Fibroblast of skin of abdomen (primary cell): ENCODE data around the gene CDC42.
A peak's percentile ranks its signal among the peaks of the same experiment; 100 is the strongest.

Source experiments
- DNase-seq: peaks from one replicate; pipeline ENCODE4 v3.0.0-alpha.2; 2013

CDC42 gene

DNA sequence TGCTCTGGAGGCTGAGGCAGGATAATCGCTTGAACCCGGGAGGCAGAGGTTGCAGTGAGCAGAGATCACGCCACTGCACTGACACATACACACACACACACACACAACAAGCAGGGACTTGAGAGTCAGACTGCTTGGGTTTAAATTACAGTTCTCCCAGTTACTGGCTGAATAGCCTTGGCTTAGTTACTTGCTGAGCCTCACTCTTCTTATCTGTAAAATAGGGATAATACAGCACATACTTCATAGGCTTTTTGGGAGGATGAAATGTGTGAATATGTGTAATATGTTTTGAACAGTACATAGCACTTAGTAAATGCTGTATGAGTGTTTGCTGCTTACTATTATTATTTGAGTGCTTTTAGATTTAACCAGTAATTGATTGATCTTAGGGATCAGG lies 23.8 kb downstream of the CDC42 start:
- DNase-seq: no peak

DNA sequence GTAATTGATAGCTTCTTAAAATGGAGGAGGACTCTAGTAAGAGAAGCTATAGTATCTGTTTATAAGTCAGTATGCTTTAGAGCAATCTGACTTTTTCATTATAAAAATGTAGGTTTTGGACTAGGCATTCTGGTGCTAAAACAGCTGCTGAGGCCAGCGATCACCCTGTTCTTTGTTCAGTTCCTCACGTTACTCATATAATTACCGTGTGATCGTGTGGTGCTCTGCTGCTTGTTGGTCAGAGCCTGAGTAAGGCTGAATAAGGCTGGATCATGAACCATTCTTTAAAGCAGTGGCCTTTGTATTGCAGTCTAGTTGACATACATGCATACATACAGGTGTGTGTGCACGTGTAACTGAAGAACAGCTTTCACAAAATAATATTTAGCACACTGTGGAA lies 25.2 kb downstream of the CDC42 start:
- DNase-seq: no peak

DNA sequence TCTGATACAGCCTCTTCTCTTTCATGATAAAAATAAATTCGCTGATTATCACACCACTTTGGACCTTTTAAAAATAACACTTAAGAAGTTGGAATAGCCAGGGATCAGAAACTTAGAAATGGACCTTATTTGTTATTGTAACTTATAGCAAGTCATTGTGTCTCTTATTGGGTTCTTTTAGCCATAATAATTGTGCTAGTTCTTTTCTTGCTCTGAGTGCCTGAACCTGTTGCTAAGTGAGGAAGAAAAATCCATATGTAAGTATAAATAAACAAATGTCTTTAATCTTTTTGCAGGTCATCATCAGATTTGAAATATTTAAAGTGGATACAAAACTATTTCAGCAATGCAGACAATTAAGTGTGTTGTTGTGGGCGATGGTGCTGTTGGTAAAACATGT lies 25.6 kb downstream of the CDC42 start:
- DNase-seq: no peak

DNA sequence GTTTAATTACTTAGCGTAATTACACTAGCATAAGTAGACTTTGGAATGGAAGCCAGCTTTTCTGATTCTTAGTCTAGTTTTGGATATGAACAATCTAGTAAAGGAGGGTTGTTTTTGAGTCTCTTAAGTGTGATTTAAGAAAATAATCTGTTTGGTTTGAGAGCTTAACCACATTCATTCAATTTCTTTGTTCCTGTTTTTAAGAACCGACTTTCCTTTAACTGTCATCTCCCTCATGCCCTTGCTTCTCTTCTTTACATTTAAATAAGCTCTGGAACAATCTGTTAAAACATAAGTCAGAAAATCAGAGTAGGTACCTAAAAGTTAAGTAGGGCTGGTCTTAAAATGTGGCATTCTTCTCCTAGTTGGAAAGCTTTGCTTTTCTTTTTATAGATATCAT lies 27.7 kb downstream of the CDC42 start:
- no peak for DNase-seq

DNA sequence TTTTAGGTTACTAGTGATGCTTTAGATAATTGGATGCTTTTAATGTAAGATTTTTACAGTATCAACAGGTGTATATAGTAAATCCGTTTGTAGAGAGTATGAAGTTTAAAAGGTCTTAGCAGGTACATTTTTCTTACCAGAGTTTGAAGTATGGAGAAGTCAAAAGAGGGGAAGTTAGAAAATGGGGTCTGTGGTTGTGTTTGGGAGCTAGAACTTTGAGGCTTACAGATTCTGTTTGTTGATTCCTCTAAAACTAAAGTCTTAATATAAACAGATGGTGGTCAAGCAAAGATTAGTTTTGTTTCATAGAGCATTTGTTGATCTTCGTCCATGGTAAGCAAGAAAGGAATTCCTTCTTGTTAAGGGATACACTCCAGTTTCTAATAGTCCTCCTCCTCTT lies 35.8 kb downstream of the CDC42 start:
- DNase-seq: no peak

DNA sequence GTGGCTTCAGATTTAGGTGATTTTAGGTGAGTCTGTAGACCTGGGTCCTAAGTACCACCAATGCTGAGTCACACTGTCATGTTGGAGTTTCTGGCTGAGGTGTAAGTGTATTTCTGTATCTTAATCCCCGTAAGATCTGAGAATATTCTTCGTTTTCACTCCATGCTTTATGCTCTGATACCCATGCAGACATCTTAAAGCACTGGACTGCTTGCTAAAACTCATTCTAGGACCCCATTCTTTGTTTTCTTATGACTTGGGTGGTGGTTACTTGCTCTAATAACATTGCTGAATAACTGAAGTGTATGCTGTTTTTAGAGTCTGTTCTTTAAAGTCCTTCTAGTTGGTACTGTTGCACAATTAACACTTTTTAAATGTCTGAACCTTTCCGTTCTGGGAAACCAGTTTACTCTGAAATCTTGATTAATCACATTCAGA lies 36.6 kb downstream of the CDC42 start:
- DNase-seq: no peak

DNA sequence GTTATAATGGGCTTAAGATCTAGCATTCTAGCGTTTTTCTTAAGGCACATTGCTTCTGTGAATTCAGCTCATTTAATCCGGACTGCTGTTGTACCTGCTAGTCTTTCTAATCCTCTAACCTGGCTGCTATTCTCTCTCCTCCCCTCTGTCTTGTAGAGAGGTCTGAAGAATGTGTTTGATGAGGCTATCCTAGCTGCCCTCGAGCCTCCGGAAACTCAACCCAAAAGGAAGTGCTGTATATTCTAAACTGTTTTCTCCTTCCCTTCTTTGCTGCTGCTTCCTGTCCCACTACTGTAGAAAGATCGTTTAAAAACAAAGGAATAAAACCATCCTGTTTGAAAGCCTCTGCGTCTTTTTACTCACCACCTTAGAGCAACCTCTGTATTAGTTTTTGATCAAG lies 37.3 kb downstream of the CDC42 start:
- no peak for DNase-seq

DNA sequence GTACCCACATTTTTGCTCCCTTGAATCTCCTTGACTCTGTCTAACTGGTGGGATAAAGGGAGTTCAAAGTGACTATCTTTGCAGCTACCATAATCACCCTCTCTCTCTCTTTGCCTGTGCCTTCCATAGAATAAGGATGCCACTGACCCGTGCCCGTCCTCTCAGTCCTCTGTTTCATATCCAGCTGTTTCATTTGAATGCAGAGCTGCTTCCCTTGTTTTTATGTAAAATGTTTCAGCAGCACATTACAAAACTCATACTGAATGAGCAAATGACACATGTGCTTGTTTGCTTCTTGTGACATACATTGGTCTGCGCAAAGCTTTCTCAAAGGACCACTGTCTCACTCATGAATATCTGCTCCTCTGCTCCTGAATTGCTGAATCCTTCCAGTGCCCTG lies 38.4 kb downstream of the CDC42 start:
- no peak for DNase-seq

DNA sequence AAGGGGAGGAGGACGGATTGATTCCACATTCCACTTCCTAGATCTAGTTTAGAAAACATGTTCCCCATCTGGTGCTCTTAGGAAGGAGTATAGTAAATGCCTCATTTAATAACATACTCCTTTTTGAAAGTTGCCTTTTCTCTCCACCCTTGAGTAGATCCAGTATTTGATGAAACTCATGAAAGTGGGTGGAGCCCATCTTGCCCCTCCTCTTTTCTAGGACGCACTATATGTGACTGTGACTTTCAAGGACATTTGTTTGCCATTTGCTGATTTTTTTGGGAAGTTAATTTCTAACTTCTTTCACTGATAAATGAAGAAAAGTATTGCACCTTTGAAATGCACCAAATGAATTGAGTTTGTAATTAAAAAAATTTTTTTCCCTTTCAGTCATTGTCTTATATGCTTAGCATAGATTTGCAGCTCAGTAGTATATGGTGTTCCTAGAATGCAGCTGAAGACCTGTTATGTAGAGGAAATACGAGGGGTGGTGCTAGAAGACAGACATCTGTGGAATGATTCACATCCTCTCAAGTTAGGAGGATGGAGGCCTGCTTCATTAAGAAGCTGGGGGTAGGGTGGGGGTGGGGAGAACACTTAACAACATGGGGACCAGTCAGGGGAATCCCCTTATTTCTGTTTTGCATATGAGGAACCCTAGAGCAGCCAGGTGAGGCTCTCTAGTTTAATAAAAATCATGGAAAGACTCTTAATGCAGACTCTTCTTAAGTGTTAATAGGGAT lies 39.7 kb downstream of the CDC42 start:
- DNase-seq: peak; percentile 68

DNA sequence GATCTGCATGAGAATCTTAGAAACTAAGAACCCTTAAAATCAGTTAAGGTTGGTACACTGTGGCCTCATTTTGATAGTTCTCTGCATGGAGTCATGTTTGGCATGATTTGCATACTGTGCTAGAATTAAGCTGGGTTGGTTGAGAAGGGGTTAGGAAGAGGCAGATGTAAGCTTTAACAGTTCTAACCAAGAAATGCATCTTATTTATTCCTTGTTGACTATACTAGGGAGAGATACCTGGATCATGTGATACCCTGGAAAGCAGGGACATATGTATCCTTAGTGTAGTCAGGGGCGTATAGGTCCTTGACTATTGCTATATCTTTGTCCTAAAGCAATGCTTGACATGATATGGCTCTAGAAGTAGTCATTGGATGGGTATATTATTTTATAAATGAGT lies 41.0 kb downstream of the CDC42 start:
- no peak for DNase-seq

DNA sequence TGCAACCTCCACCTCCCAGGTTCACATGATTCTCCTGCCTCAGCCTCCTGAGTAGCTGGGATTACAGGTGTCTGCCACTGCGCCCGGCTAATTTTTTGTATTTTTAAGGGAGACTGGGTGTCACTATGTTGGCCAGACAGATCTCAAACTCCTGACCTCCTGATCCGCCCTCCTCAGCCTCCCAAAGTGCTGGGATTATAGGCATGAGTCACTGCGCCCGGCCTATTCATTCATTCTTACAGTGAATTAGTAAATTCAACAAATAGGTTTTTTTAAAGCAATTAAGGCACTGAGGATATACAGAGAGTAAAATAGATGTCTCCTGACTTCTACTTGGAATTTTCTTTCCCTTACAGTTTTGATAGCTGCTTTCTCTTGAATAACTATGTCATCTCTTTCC lies 43.5 kb downstream of the CDC42 start:
- DNase-seq: no peak

DNA sequence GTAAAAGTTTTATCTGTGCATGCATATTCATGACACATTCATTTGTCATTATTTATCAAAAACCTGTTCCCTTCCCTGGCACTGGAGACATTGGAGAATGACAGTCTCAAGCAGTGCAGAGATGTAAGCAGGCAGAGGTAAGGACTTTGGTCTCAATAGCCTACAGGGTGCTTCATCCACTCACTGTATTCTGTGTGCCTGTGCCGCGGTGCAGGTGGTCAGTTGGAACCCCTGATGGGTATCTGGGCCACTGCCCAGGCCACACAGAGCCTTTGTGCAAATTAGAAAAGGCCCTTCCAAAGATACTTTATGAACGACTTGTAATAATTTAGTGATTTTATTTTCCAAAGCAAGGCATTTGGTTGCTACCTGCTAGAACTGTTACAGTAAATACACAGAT lies 44.0 kb downstream of the CDC42 start:
- no peak for DNase-seq

DNA sequence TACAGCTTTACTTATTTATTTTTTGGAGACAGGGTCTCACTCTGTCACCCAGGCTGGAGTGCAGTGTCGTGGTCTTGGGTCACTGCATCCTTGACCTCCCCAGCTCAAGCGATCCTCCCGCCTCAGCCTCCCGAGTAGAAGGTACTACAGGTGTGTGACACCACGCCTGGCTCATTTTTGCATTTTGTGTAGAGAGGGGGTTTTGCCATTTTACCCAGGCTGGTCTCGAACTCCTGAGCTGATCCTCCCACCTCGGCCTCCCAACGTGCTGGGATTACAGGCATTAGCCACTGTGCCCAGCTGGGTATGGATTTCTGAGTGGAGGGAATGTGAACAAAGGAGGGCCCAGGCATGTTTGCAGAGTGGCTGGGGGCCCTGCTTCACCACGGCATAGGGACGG lies 46.2 kb downstream of the CDC42 start:
- DNase-seq: no peak

DNA sequence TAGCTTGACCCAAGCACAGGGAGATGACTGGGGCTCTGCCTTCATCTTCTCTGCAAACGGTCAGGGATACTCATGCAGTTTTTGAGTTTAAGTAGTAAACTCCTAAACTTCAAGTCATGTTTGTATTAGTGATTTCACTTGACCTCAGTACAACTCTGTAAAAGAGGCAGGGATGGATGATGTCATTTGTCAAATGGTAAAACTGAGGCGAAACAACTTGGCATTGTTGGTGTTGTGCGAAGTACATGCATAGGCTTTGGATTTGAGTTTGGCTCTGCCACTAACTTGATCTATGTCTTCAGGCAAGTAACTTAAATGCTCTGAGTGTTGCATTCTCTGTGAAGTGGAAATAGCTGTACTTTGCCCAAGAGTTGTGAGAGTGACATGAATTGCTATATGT lies 47.7 kb downstream of the CDC42 start:
- no peak for DNase-seq

DNA sequence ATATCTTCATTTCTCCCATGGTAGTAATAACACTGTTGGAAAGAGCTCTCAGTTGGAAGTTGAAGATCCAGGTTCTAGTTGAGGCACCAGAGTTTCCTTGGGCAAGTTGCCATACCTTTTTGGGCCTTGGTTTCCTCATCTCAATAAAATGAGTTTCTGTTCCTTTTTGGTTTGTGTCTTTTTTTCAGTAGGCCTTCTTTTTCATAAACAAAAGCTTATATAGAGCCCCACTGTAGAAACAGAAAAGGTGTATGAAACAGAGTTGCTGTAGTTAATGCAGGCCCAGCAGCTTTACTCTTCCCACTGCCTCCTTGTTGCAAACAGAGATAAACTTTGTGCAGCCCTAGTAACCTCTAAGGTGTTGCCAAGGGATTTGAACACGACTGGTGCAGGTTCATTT lies 48.7 kb downstream of the CDC42 start:
- DNase-seq: no peak

DNA sequence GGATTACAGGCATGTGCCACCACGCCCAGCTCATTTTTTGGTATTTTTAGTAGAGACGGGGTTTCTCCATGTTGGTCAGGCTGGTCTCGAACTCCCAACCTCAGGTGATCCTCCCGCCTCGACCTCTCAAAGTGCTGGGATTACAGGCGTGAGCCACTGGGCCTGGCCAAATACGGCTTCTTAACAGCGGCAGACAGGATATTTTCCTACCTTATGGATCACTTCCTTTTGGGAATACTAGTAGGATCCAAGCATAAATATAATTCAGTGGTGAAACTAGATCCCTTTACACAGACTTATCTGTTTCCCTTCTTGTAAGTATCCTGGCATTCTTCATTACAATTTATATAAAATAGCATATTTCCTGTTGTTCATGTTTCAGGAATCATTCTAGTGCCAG lies 49.5 kb downstream of the CDC42 start:
- no peak for DNase-seq

DNA sequence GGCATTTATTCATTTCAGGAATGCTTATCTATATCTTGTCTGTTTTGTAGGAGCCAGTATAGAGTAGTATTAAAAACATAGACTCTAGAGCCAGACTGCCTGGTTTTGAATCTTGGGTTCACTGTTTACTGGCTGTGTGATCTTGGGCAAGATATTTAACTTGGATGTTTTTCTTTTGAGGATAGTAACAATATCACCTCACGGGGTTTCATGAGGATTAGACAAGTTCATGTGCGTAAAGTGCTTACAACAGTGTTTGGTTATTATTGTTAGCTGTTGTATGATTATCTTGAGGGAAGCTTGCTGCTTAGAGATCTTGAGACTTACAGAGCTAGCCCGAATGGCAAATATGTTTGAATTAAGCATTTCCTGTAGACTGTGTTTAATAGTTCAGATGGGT lies 50.2 kb downstream of the CDC42 start:
- DNase-seq: no peak

DNA sequence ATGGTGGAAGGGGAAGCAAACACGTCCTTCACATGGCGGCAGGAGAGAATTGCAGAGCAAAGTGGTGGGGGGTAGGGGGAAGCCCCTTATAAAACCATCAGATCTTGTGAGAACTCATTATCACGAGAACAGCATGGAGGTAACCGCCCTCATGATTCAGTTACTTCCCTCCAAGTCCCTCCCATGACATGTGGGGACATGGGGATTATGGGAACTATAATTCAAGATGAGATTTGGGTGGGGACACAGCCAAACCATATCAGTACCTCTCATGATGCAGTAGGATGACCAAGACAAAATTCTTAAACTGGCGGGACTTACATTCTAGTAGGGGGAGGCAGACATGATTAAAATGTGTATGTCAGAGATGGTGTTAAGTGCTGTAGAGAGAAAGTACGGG lies 51.6 kb downstream of the CDC42 start:
- DNase-seq: no peak

DNA sequence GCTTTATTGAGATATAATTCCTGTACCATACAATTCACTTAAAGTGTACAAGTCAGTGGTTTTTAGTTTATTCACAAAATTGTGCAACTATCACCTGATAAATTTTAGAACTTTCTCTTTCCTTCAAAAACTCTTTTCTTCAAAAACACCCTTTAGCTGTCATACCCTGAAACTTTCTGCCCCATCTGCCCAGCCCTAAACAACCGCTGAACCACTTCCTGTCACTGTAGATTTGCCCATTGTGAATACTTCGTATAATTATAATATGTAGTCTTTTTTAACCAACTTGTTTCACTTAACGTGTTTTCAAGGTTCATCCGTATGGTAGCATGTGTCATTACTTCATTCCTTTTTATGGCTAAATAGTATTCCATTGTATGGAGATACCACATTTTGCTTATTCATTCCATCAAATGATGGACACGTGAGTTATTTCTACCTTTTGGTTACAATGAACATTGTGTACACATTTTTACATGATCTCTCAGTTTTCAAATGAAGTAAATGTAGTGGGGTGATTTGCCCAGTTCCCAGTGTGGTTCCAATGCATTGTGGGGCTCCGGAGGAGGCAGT lies 52.4 kb downstream of the CDC42 start:
- DNase-seq: no peak

DNA sequence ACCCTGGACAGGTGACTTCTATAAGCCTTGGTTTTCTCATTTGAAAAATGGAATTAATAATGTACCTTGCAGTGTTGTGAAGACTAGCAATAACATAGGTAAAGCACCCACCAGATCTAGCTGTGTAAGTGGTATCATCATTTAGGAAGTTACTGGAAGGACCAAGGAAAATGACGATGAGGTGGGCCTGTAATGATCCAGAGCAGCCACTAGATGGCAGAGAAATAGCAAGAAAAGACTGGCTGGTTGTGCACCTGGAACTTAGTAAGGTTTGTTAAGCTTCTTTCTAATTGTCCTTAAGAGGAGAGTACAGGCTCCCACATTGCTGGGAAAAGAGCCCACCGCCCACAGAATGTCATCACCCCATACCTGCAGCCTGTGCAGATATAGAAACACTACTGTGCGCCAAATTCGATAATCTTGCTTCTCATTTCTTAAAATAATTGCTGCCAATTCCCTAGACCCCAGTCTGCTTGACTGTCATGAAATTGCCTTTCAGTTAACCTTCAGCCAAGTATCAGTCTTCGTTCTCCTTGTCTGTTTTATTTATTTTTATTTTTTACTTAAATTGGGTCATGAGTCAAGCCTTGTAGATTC lies 53.2 kb downstream of the CDC42 start:
- peak; percentile 54 for DNase-seq

DNA sequence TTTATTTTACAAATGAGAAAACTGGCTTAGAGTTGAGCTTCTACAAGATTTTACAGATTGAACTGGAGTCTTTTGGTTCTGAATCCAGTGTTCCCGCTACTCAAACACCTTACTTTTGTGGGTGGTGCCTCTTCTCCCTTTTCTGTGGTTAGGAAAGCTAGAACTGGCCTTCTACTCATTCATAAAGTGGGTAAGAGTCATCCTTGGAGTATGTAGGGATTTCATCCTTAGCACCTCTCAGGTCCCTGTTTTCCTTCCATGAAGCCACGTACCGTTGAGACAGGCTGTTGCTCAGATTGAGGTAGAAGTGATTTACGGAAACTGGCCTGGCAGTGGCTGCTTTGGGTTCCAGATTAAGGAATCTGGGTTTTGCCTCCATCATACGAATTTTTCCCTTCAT lies 54.6 kb downstream of the CDC42 start:
- peak; percentile 34 for DNase-seq

DNA sequence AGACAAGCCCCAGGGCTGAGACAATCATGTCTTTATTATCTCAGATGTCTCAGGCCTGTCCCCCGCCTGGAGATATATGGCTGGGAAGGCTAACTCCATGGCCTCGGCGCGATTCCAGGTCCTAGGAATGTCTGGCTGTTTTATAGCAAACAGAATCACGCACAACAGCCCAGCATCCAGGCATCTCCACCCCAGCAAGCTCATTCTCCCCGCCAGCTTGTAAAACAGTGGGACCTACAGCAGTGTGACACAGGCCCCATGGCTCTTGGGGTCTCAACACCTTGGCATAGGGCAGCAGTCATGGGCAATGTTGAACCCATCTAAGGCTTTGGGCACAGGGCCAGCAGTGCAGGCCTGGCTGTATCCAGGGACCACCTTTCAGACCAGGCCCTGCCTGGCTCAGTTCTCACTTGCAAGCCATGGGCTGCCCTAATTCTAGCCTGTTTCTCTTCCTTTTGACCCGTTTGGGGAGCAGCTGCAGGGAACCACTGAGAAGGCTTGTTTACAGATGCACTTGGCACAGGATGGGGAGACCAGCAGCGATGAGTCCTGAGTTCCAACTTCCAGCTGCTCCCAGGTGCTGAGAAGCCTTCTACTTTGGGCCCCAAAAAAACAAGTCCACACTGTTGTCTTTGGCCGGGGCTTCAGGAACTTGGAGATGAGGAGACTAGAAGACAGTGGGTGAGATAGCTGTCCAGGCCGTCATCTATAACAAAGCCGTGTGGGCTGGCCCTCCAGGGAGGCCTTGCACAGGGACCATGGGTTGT lies 56.0 kb downstream of the CDC42 start:
- DNase-seq: peak; percentile 63

DNA sequence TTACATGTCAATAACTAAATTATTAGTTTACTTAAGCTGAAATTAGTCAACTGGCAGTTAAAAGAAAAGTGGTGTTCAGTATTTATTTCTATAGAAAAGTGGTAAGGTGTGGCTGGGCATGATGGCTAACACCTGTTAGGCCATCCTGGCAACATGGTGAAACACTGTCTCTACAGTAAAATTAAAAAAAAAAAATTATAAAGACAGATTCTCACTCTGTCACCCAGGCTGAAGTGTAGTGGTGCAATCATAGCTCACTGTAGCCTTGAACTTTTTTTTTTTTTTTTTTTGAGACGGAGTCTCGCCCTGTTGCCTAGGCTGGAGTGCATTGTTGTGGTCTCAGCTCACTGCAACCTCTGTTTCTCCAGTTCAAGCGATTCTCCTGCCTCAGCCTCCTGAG lies 57.5 kb downstream of the CDC42 start:
- DNase-seq: no peak

DNA sequence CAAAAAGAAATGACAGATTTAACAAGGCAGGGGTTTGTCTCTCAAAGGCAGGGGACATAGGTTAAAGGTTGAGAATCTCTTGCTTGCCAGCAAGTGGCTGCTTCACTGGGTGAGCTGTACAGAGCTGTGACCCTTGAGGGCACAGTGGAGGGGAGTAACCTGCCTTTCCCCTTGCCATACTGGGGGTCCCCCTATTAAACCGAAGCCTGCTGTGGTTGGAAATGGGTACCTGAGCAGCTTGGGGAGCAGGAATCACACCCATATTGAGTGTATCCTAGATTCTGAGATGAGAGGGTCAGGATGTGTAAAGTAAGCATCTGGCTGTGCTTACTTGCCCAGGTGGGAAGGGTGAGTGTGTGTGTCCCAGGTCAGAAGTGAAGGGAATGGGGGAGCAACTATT lies 58.6 kb downstream of the CDC42 start:
- DNase-seq: no peak
